ENCODE data around the gene MAPK14.
"Not testable (repeated sequence)": the region's sequence is repeated elsewhere in the genome, so short reads cannot be mapped to it uniquely, and the experiment has no call there.

The MAPK14 gene

GRCh38 chr6:36123270-36124139 is 95.9 kb downstream of the MAPK14 start:
- DNase-seq (ENCODE audit: low read depth): peak; percentile 83

- DNase-seq (ENCODE audit: low read depth): not testable (repeated sequence)
These were observed 96.7 kb downstream of the MAPK14 start for GRCh38 chr6:36124346-36124745.

GRCh38 chr6:36124881-36125280 is 97.3 kb downstream of the MAPK14 start:
- no peak for DNase-seq (ENCODE audit: low read depth)

GRCh38 chr6:36125575-36125974 is 98.0 kb downstream of the MAPK14 start:
- no peak for DNase-seq (ENCODE audit: low read depth)

- DNase-seq (ENCODE audit: low read depth): no peak
These were observed 98.5 kb downstream of the MAPK14 start for GRCh38 chr6:36126121-36126520.

- no peak for DNase-seq (ENCODE audit: low read depth)
These were observed 99.2 kb downstream of the MAPK14 start for GRCh38 chr6:36126553-36127458.

- no peak for DNase-seq (ENCODE audit: low read depth)
These were observed 99.9 kb downstream of the MAPK14 start for GRCh38 chr6:36127462-36128016.

- no peak for DNase-seq (ENCODE audit: low read depth)
These were observed 100.5 kb downstream of the MAPK14 start for GRCh38 chr6:36128073-36128472.

- DNase-seq (ENCODE audit: low read depth): no peak
These were observed 101.2 kb downstream of the MAPK14 start for GRCh38 chr6:36128793-36129192.

GRCh38 chr6:36129334-36129733 is 101.7 kb downstream of the MAPK14 start:
- not testable (repeated sequence) for DNase-seq (ENCODE audit: low read depth)

- DNase-seq (ENCODE audit: low read depth): no peak
These were observed 102.5 kb downstream of the MAPK14 start, which contains the start of gene MAPK13 for GRCh38 chr6:36129941-36130666. MAPK13 (plus strand) TSS chr6:36130513; CDS start chr6:36130583, 70 bp downstream.

GRCh38 chr6:36130667-36131510 is 103.3 kb downstream of the MAPK14 start:
- DNase-seq (ENCODE audit: low read depth): no peak

GRCh38 chr6:36131511-36132245 is 104.1 kb downstream of the MAPK14 start:
- no peak for DNase-seq (ENCODE audit: low read depth)

GRCh38 chr6:36132246-36132895 is 104.8 kb downstream of the MAPK14 start:
- no peak for DNase-seq (ENCODE audit: low read depth)

GRCh38 chr6:36133148-36133547 is 105.5 kb downstream of the MAPK14 start:
- no peak for DNase-seq (ENCODE audit: low read depth)

- no peak for DNase-seq (ENCODE audit: low read depth)
These were observed 106.3 kb downstream of the MAPK14 start for GRCh38 chr6:36133912-36134311.

- no peak for DNase-seq (ENCODE audit: low read depth)
These were observed 107.6 kb downstream of the MAPK14 start for GRCh38 chr6:36135053-36135731.

- no peak for DNase-seq (ENCODE audit: low read depth)
These were observed 108.4 kb downstream of the MAPK14 start for GRCh38 chr6:36136034-36136433.

- DNase-seq (ENCODE audit: low read depth): no peak
These were observed 108.9 kb downstream of the MAPK14 start for GRCh38 chr6:36136551-36136950.
